ENCODE measurements around the gene ZNF580.

The ZNF580 gene

DNA sequence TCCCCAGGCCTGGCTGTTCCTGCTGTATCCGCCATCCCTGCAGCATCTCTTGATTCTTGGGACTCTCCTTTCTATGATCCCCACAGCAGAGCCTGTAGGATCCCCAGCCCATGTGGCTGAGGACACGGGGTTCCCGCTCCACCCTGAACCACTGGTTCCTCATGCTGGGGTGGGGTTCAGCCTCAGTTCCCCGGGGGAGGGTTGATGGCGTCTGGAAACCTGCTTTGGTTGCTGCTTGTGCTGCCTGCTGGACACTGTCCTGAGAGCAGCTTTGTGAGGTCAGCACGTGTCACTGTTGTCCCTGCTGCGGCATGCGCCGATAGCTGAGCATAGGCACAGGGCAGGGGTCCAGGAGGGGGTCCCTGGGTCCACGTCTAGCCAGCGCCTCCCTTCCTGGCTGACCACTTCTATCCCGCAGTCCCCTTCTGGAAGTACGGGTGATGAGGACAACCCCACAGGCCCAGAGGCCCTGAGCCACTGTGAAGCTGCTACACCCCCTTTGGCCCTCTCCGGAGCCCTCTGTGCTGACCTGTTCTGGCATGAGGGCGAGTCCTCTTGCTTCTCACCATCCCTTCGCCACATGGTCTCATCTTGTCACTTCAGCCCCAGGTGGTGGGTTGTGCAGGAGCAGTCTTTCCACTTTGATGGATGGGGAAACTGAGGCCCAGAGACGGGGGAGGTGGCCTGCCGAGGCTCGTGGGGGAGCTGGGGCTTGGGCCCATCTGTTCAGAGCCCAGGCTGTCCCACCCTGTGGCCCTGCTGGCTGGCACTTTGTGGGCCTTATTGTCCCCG is 39.7 kb downstream of the ZNF580 start:
- no peak for DNase-seq (ENCODE audit: low spot score)
- TF ChIP-seq CTCF (IDR thresholded peaks at IDR 0.05; ENCODE audit: borderline replicate concordance, control extremely low read depth, extremely low read depth, insufficient read depth, missing control alignments) = no peak
- in situ Hi-C loops (cut with MboI; ENCODE audit: low sequenced_read_pairs, unreplicated experiment) = no loop called here

DNA sequence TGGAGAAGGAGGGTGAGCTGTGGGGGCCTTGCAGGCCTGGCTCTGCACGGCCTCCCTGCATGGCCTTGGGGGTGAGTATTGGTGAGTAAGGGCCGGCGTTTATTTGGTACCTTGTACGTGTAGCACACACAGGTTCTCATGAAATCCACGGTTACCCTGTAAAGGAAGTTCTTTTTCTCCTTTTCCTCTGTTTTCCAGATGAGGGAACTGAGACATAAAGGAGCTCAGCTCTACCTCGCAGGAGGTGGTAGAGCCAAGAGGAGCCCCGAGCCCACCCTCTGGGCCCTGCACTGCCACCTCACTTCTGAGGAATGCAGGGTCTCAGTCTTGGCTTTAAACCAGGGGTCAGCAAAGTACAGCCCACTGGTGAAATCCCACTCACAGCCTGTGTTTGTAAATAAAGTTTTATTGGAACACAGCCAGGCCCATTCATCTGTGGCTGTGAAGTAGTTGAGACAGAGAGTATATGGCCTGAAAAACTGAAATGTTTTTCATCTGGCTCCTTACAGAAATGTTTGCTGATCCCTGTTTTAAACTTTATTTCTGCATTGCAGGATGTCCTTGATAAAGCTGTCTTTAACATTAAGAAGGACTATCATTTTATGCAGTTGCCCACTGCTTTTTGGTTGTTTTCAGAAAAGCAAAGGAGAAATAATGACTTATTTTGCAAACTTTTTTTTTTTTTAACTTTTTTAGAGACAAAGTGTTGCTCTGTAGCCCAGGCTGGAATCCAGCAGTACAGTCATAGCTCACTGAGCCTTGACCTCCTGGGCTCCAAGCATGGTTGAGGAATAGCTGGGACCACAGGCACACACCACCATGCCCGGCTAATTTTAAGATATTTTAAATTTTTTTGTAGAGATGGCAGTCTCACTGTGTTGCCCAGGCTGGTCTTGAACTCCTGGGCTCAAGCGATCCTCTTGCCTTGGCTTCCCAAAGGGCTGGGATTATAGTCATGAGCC is 40.6 kb downstream of the ZNF580 start:
- in situ Hi-C loops (cut with MboI; ENCODE audit: low sequenced_read_pairs, unreplicated experiment) = no loop called here
- no peak for DNase-seq (ENCODE audit: low spot score)
- no peak for TF ChIP-seq CTCF (IDR thresholded peaks at IDR 0.05; ENCODE audit: borderline replicate concordance, control extremely low read depth, extremely low read depth, insufficient read depth, missing control alignments)

DNA sequence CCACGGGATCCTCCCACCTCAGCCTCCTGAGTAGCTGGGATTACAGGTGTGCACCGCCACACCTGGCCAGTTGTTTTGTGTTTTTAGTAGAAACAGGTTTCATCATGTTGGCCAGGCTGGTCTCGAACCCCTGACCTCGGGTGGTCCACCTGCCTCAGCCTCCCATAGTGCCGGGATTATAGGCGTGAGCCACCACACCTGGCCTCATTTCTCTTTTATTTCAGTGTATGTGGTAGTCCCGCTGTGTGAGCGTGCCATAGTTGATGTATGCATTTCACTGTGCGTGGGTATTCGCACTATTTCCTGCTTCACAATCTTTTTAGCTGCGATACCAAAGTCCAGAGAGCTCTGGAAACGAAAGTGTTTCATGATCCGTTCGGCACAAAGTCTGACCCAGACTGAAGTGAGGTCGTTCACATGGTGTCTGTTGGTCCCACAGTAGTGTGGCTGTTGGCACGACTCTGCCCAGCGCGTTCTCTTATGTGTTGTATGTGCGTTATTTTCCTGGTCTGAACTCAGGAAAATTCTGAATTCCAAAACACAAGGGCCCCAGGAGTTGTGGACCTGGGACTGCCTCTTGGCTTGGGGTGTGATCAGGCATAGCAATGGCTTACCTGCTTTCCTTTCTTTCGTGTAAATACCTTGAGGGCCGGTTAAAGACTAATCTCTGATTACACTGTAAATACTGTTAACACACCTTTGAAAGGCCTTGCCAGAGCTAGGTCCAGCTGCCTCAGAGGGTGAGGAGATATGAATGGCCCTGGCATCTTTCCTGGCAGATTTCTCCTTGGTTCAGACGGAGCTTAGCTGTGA is 42.9 kb downstream of the ZNF580 start:
- DNase-seq (ENCODE audit: low spot score) = no peak
- in situ Hi-C loops (cut with MboI; ENCODE audit: low sequenced_read_pairs, unreplicated experiment) = no loop called here
- TF ChIP-seq CTCF (IDR thresholded peaks at IDR 0.05; ENCODE audit: borderline replicate concordance, control extremely low read depth, extremely low read depth, insufficient read depth, missing control alignments) = no peak

- no peak for DNase-seq (ENCODE audit: low spot score)
- in situ Hi-C loops (cut with MboI; ENCODE audit: low sequenced_read_pairs, unreplicated experiment) = no loop called here
- no peak for TF ChIP-seq CTCF (IDR thresholded peaks at IDR 0.05; ENCODE audit: borderline replicate concordance, control extremely low read depth, extremely low read depth, insufficient read depth, missing control alignments)
Observed at GRCh38 chr19:55684946-55685681, 44.3 kb downstream of the ZNF580 start.

- in situ Hi-C loops (cut with MboI; ENCODE audit: low sequenced_read_pairs, unreplicated experiment) = no loop called here
- DNase-seq (ENCODE audit: low spot score) = no peak
- no peak for TF ChIP-seq CTCF (IDR thresholded peaks at IDR 0.05; ENCODE audit: borderline replicate concordance, control extremely low read depth, extremely low read depth, insufficient read depth, missing control alignments)
Observed at GRCh38 chr19:55685776-55686175, 45.0 kb downstream of the ZNF580 start.

All from GM13976 (cell line).